ENCODE results near the gene LRRC56. TPM values are rescaled to one million over a fixed set of nuclear protein-coding genes. Genes with fewer than 3 reads are reported as not detected.

Gene LRRC56
- total and polyA plus RNA-seq, 2 of the 13 experiments (the other 11 are each of a cell fraction or from before 2014, with no cell fraction given): 0.11 to 0.29 TPM

DNA sequence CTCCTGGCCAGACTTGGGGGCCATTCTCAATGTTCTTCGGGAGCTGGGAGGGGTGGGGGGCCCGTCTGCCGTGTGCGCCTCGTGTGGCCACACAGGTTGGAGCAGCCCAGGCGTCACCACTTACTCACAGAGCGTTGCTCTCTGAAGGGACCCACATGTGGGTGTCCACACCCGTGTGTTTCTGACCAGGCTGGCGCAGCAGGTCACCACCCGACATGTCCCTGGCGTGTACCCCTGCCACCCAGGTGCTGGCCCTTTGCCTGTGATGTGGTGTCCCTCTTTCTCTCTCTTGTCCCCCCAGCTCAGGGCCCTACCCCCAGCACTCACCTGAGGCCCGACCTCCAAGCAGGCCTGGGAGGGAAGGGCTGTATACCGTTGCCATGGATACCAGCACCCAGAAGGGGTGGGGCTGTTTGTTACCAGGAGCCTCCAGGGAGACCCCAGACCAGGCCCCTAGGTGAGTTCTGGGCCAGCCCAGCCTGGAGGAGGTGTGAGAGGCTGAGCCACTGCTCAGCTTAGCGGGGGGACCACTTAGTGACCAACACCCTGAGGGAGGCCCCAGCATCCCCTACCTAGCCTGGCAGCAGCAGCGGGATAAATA lies 21.8 kb downstream of the LRRC56 start:
- Histone ChIP-seq H3K4me3 (replicated peaks in 1 of 3; ENCODE audit: insufficient read depth in 1 of 3, low read depth in 2 of 3, low read length in 3 of 3) (peak overlapping the region in 2 of 3 experiments; percentile 85 to 92; a peak in 2 of 6 replicates), H3K36me3 (replicated peaks in 1 of 2; ENCODE audit: control insufficient read depth in 1 of 2, insufficient read depth in 2 of 2, low read length in 2 of 2) (peaks cover 0 to 2% of the 10 kb centered on the region in 2 experiments; a peak in 3 of 5 replicates), H3K4me1 (ENCODE audit: insufficient read depth, low read length) (peaks cover 72% of the 10 kb centered on the region), H3K4me2 (ENCODE audit: low read depth, low read length) (peak overlapping the region; percentile 95), H2AFZ (ENCODE audit: low read length) (no peak overlapping the region), H3K27me3 (ENCODE audit: control insufficient read depth in 1 of 2, insufficient read depth in 2 of 2, low read length in 2 of 2) (no peaks in the 10 kb centered on the region), H3K27ac (ENCODE audit: extremely low read length, insufficient read depth, low read length) (peak overlapping the region; percentile 34), H3K79me2 (ENCODE audit: insufficient read depth, low read length) (peaks cover 8% of the 10 kb centered on the region), H4K20me1 (ENCODE audit: insufficient read depth, low read length) (0 out of 2 replicates have a peak, but pooled peaks cover 3% of the 10 kb centered on the region), H3K9me3 (ENCODE audit: low read length) (no peaks in the 10 kb centered on the region), H3K9ac (ENCODE audit: insufficient read depth, low read depth, low read length) (0 out of 2 replicates have a peak overlapping the region, but pooled peaks have one; percentile 24)
- intact Hi-C loops (cut with micrococcal nuclease; ENCODE audit: unreplicated experiment): loop anchor here (10.0 kb wide), 1 partner anchor 56 kb away; the partner anchor contains the start of gene IRF7
- POLR2A ChIA-PET: interaction anchor here (0.8 to 2.1 kb wide), 13 partner anchors 8 to 352 kb away, joined by 3 to 27 read pairs (median 5); partner anchors contain the start of genes BET1L, DEAF1, PHRF1 and RIC8A
- no TSS peak for BruUV-seq (replicated peaks)
- TF ChIP-seq, protein P1, sequence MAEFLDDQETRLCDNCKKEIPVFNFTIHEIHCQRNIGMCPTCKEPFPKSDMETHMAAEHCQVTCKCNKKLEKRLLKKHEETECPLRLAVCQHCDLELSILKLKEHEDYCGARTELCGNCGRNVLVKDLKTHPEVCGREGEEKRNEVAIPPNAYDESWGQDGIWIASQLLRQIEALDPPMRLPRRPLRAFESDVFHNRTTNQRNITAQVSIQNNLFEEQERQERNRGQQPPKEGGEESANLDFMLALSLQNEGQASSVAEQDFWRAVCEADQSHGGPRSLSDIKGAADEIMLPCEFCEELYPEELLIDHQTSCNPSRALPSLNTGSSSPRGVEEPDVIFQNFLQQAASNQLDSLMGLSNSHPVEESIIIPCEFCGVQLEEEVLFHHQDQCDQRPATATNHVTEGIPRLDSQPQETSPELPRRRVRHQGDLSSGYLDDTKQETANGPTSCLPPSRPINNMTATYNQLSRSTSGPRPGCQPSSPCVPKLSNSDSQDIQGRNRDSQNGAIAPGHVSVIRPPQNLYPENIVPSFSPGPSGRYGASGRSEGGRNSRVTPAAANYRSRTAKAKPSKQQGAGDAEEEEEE (CRISPR knock-in tag; IDR thresholded peaks at IDR 0.05; ENCODE audit: borderline replicate concordance): 0 out of 2 replicates have a peak, but pooled peaks have one; percentile 37
- TF ChIP-seq KLF12 (CRISPR knock-in tag; IDR thresholded peaks at IDR 0.05; ENCODE audit: borderline replicate concordance) (0 out of 2 replicates have a peak, but pooled peaks have one; percentile 66), SPEN (CRISPR knock-in tag; IDR thresholded peaks at IDR 0.05; ENCODE audit: low read depth) (peak; percentile 52; the same call in 1 of the 2 replicates), EEA1 (CRISPR knock-in tag; IDR thresholded peaks at IDR 0.05; ENCODE audit: borderline replicate concordance) (0 out of 2 replicates have a peak, but pooled peaks have one; percentile 28), ZNF564 (CRISPR knock-in tag; IDR thresholded peaks at IDR 0.05) (0 out of 2 replicates have a peak, but pooled peaks have one; percentile 13), ZNF572 (CRISPR knock-in tag; IDR thresholded peaks at IDR 0.05) (0 out of 2 replicates have a peak, but pooled peaks have one; percentile 33), RFX3 (CRISPR knock-in tag; IDR thresholded peaks at IDR 0.05) (peak; percentile 49; the same call in 1 of the 2 replicates), KLF6 (CRISPR knock-in tag; IDR thresholded peaks at IDR 0.05) (no peak), SIN3B (IDR thresholded peaks at IDR 0.05; ENCODE audit: low read length) (no peak), RFX1 (IDR thresholded peaks at IDR 0.05) (peak; percentile 64), SNAPC2 (CRISPR knock-in tag; IDR thresholded peaks at IDR 0.05) (0 out of 2 replicates have a peak, but pooled peaks have one; percentile 34), MTF1 (CRISPR knock-in tag; IDR thresholded peaks at IDR 0.05) (no peak), PCBP1 (IDR thresholded peaks at IDR 0.05; ENCODE audit: borderline replicate concordance, low read depth, low read length) (0 out of 2 replicates have a peak, but pooled peaks have one; percentile 35), ZNF335 (CRISPR knock-in tag; IDR thresholded peaks at IDR 0.05) (no peak), HNF4A (CRISPR knock-in tag; IDR thresholded peaks at IDR 0.05) (no peak)
- TF ChIP-seq, protein P2, sequence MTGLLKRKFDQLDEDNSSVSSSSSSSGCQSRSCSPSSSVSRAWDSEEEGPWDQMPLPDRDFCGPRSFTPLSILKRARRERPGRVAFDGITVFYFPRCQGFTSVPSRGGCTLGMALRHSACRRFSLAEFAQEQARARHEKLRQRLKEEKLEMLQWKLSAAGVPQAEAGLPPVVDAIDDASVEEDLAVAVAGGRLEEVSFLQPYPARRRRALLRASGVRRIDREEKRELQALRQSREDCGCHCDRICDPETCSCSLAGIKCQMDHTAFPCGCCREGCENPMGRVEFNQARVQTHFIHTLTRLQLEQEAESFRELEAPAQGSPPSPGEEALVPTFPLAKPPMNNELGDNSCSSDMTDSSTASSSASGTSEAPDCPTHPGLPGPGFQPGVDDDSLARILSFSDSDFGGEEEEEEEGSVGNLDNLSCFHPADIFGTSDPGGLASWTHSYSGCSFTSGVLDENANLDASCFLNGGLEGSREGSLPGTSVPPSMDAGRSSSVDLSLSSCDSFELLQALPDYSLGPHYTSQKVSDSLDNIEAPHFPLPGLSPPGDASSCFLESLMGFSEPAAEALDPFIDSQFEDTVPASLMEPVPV (CRISPR knock-in tag; IDR thresholded peaks at IDR 0.05): 0 out of 2 replicates have a peak, but pooled peaks have one; percentile 10
- TF ChIP-seq, protein P3, sequence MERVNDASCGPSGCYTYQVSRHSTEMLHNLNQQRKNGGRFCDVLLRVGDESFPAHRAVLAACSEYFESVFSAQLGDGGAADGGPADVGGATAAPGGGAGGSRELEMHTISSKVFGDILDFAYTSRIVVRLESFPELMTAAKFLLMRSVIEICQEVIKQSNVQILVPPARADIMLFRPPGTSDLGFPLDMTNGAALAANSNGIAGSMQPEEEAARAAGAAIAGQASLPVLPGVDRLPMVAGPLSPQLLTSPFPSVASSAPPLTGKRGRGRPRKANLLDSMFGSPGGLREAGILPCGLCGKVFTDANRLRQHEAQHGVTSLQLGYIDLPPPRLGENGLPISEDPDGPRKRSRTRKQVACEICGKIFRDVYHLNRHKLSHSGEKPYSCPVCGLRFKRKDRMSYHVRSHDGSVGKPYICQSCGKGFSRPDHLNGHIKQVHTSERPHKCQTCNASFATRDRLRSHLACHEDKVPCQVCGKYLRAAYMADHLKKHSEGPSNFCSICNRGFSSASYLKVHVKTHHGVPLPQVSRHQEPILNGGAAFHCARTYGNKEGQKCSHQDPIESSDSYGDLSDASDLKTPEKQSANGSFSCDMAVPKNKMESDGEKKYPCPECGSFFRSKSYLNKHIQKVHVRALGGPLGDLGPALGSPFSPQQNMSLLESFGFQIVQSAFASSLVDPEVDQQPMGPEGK (CRISPR knock-in tag; IDR thresholded peaks at IDR 0.05): 0 out of 2 replicates have a peak, but pooled peaks have one; percentile 23
- FAIRE-seq: no peak
- no peak for ATAC-seq
- in situ Hi-C loops (cut with HindIII; ENCODE audit: extremely low pct_ligation_motif_present, low pct_unique_long_range_greater_than_20kb): loop anchor here (5.0 to 10.0 kb wide), 2 partner anchors 38 to 66 kb away; partner anchors contain the start of genes CDHR5 and SCT
- 48% methylated on average over 3 of the region's 15 CpGs for WGBS (ENCODE audit: low lambda C conversion rate)
- DNase-seq (ENCODE audit: low spot score): no peak
- CTCF ChIA-PET (ENCODE audit: low intra/inter-chr PET ratio, low total read pairs): no interaction called here
